DMS 273 treated with DMSO at 0.1 percent for 48 hours (cell line): ENCODE results near the gene WDCP.

ENCODE experiments used
- DNase-seq: peaks from one replicate; lab custom pipeline; 2025; lab: John Stamatoyannopoulos, UW

The WDCP gene

DNA sequence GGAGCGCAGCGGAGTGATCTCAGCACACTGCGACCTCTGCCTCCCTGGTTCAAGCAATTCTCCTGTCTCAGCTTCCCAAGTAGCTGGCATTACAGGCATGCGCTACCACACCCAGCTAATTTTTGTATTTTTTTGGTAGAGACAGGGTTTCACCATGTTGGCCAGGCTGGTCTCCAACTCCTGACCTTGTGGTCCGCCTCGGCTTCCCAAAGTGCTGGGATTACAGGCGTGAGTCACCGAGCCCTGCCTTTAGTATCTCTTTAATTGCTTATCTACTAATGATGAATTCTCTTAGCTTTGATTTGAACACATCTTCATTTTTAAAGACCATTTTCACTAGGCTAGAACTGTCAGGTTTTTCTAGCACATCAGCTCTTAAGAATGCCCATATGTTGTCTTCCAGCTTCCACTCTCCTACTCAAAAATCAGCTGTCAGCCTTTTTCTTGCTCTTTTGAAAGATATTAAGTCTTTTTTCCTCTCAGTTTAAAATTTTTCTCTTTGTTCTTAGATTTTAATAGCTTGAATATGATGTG, 53.4 kb downstream of the WDCP start:
- no peak for DNase-seq

DNA sequence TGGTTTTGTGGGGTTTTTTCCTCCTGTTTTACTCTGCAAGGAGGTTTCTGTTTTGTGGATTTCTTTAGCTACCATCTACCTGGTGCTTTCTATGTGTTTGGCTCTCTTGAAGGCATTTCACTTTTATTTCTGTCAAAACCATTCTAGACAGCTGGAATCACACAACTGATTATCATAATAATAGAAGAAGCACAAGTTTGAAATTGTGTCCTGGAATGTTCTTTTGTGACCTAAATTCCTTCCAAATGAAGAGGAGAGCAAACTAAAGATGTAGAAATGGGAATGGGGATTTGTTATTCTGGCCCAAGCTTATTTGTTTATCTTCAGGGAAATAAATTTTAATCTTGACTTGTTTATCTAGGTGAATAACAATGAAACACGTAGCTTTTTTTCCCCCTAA, 54.3 kb downstream of the WDCP start:
- DNase-seq, result no peak

DNA sequence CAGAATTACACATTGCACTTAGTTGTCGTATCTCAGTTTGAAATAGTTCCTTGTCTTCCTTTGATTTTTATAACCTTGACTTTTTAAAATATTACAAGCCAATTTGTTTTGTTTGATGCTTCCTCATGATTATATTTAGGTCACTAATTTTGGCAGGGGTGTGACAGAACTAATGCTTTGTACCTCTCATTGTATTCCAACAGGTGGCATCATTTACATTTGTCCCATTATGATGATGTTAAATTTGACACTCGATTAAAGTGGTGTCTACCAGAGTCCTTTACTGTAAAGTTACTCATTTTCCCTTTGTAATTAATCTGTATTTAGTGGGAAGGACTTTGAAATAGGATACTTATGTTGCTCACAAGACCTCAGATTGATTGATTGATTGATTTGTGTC, 58.8 kb downstream of the WDCP start:
- no peak for DNase-seq
